H1 (cell line): ENCODE data around the gene PLCH2.

Experiments
- BRCA1 ChIP-seq: IDR thresholded peaks from 2 replicates; pipeline ENCODE4 v1.6.1; 2012; ENCODE audit warnings: low read depth, low read length, improper control_type of control experiment
- CTCF ChIP-seq, 3 experiments: IDR thresholded peaks; 1 replicate in 2 of 3; 2 replicates in 1 of 3; pipeline versions ENCODE4 v1.5.1 to v1.6.1; 2011; ENCODE audit warnings: low read length in 3 of 3, mild to moderate bottlenecking in 3 of 3, inconsistent platforms in 2 of 3, low read depth in 1 of 3, moderate library complexity in 1 of 3; ENCODE audit not compliant: insufficient read depth in 1 of 3; ENCODE audit errors: control extremely low read depth in 1 of 3
- GABPA ChIP-seq: IDR thresholded peaks from 2 replicates; pipeline ENCODE4 v1.6.1; 2011; ENCODE audit warnings: mild to moderate bottlenecking, low read length, moderate library complexity, borderline replicate concordance; ENCODE audit not compliant: insufficient read depth
- RNF2 ChIP-seq: fragments of 200-900, 300-1000 bp; sonication (generic); IDR thresholded peaks from 2 replicates; pipeline ENCODE4 v1.7.1; 2016; ENCODE audit warnings: borderline replicate concordance, low read depth, mild to moderate bottlenecking, antibody characterized with exemption, low read length; ENCODE audit not compliant: poor library complexity, severe bottlenecking; ENCODE audit errors: missing control alignments
- TCF12 ChIP-seq: IDR thresholded peaks from 2 replicates; pipeline ENCODE4 v1.6.1; 2011; ENCODE audit warnings: low read depth, mild to moderate bottlenecking, low read length
- TF ChIP-seq, protein P1 (sequence below): IDR thresholded peaks from 2 replicates; pipeline ENCODE4 v1.6.1; 2012; ENCODE audit warnings: inconsistent platforms

GRCh38 chr1:2515763-2516080, 39.6 kb downstream of the PLCH2 start:
- TF ChIP-seq, protein P1, sequence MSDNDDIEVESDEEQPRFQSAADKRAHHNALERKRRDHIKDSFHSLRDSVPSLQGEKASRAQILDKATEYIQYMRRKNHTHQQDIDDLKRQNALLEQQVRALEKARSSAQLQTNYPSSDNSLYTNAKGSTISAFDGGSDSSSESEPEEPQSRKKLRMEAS = no peak
- no peak for TF ChIP-seq TCF12
- TF ChIP-seq CTCF (IDR thresholded peaks at IDR 0.05; ENCODE audit: control extremely low read depth in 1 of 3, insufficient read depth in 1 of 3, low read depth in 1 of 3, low read length in 3 of 3) = no peak
- TF ChIP-seq GABPA = no peak
- TF ChIP-seq RNF2 = no peak
- TF ChIP-seq BRCA1 = no peak
